Muscle layer of duodenum (tissue), 2 donors: Measurements from ENCODE around the gene SPG11.
"Not testable (repeated sequence)": the region's sequence is repeated elsewhere in the genome, so short reads cannot be mapped to it uniquely, and the experiment has no call there.

Source experiments
- H3K27ac ChIP-seq: one replicate; pipeline ENCODE4 v1.7.0; 2013; ENCODE audit warnings: mild to moderate bottlenecking, low read length
- H3K27me3 ChIP-seq: one replicate; pipeline ENCODE4 v1.7.0; 2013; ENCODE audit warnings: low read depth, mild to moderate bottlenecking, control low read depth, low read length
- H3K36me3 ChIP-seq, 2 donors: one replicate each; pipeline ENCODE4 v1.7.0; 2013; ENCODE audit warnings: low read length in 2 of 2, control low read depth in 1 of 2, mild to moderate bottlenecking in 1 of 2; ENCODE audit not compliant: insufficient read depth in 2 of 2, control insufficient read depth in 1 of 2
- H3K4me1 ChIP-seq, 2 donors: one replicate each; pipeline ENCODE4 v1.7.0; 2013; ENCODE audit warnings: low read length in 2 of 2, mild to moderate bottlenecking in 2 of 2, control low read depth in 1 of 2, moderate library complexity in 1 of 2; ENCODE audit not compliant: insufficient read depth in 2 of 2, control insufficient read depth in 1 of 2
- H3K4me3 ChIP-seq, 2 donors: one replicate each; pipeline ENCODE4 v1.7.0; 2013; ENCODE audit warnings: low read length in 2 of 2, low read depth in 1 of 2, mild to moderate bottlenecking in 1 of 2
- H3K9me3 ChIP-seq, 2 donors: one replicate each; pipeline ENCODE4 v1.7.0; 2013; ENCODE audit warnings: low read length in 2 of 2, control low read depth in 1 of 2, mild to moderate bottlenecking in 1 of 2; ENCODE audit not compliant: control insufficient read depth in 1 of 2
- donor health status: healthy.

Gene SPG11

DNA sequence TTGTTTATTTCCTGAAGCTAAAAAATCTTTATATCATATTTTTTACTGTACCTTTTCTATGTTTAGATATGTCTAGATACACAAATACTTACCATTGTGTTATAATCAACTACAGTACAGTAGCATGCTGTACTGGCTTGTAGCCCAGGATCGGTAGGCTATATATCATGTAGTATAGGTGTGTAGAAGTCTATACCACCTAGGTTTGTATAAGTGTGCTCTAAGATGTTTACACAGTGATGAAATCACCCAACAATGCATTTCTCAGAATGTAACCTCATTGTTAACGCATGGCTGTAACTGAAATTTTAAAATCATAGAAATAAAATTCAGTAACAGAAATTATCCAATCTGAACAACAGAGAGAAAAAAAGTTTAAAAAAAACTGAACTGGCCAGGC lies 83.4 kb downstream of the SPG11 start:
- Histone ChIP-seq H3K4me3 (no peak overlapping the region), H3K4me1 (no peaks in the 10 kb centered on the region), H3K36me3 (peaks cover 21 to 36% of the 10 kb centered on the region in 2 donors), H3K9me3 (no peaks in the 10 kb centered on the region), H3K27ac (no peak overlapping the region), H3K27me3 (no peaks in the 10 kb centered on the region)

DNA sequence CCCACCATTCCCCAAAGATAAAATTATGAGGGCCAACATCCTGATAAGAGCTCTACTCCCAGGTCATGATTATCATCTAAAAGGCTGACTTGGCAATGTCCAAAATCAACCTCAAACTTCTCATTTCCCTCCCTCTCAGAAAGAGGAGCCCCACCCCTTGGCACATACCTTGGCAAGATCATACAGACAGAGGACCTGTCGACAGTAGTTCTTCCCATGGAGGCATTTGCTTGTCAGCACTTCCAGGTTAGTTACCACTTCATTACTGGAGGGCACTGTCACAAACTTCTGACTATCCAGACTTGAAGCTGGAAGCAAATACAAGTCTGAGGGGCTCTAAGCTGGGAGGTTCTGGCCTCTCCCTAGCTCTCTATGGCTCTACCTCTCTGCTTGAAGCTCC lies 88.7 kb downstream of the SPG11 start:
- H3K27me3 ChIP-seq = no peaks in the 10 kb centered on the region
- H3K27ac ChIP-seq = no peak overlapping the region
- no peak overlapping the region for H3K4me3 ChIP-seq
- no peaks in the 10 kb centered on the region for H3K9me3 ChIP-seq
- H3K36me3 ChIP-seq = peaks cover 27 to 36% of the 10 kb centered on the region in 2 donors
- no peaks in the 10 kb centered on the region for H3K4me1 ChIP-seq

- Histone ChIP-seq H3K4me3 (no peak overlapping the region), H3K27me3 (no peaks in the 10 kb centered on the region), H3K36me3 (peaks cover 31 to 36% of the 10 kb centered on the region in 2 donors), H3K27ac (no peak overlapping the region), H3K4me1 (no peaks in the 10 kb centered on the region), H3K9me3 (no peaks in the 10 kb centered on the region)
These were observed 90.1 kb downstream of the SPG11 start for GRCh38 chr15:44573386-44573785.

GRCh38 chr15:44570361-44570760 lies 93.1 kb downstream of the SPG11 start:
- Histone ChIP-seq H3K4me3 (no peak overlapping the region), H3K27me3 (no peaks in the 10 kb centered on the region), H3K4me1 (no peaks in the 10 kb centered on the region), H3K36me3 (peaks cover 48 to 54% of the 10 kb centered on the region in 2 donors), H3K27ac (no peak overlapping the region), H3K9me3 (peaks cover 0 to 3% of the 10 kb centered on the region in 2 donors)

GRCh38 chr15:44569316-44569715 lies 94.1 kb downstream of the SPG11 start:
- Histone ChIP-seq H3K4me3 (no peak overlapping the region), H3K9me3 (peaks cover 0 to 4% of the 10 kb centered on the region in 2 donors), H3K27ac (no peak overlapping the region), H3K4me1 (no peaks in the 10 kb centered on the region), H3K36me3 (peaks cover 56 to 58% of the 10 kb centered on the region in 2 donors), H3K27me3 (no peaks in the 10 kb centered on the region)

GRCh38 chr15:44568338-44568737 lies 95.1 kb downstream of the SPG11 start:
- Histone ChIP-seq H3K27ac (no peak overlapping the region), H3K36me3 (peaks cover 59 to 63% of the 10 kb centered on the region in 2 donors)

DNA sequence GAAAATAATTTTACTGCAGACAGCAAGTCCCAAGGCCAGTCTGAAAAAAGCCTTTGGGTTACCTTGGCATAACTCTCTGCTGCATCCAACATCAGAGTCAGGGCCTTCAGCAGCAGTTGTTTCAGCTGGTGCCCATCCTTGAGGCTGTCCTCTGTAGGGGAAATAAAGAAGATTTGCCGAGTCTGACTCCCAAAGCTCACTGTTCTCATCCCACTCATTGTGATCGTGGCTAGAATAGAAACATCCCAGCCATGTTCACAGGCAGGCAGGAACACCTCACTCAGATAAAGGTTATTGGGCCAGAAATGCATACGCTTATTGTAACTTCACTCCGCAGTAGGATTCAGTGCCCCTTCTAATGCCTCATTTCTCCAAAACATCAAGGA lies 97.3 kb downstream of the SPG11 start:
- Histone ChIP-seq H3K27ac (no peak overlapping the region), H3K9me3 (peaks cover 0 to 4% of the 10 kb centered on the region in 2 donors), H3K36me3 (peaks cover 63 to 71% of the 10 kb centered on the region in 2 donors), H3K4me1 (no peaks in the 10 kb centered on the region), H3K4me3 (no peak overlapping the region), H3K27me3 (no peaks in the 10 kb centered on the region)

More at GRCh38 chr15:44568338-44568737, 95.1 kb downstream of the SPG11 start:
- no peaks in the 10 kb centered on the region for H3K27me3 ChIP-seq
- peaks cover 0 to 4% of the 10 kb centered on the region in 2 donors for H3K9me3 ChIP-seq
- H3K4me1 ChIP-seq = no peaks in the 10 kb centered on the region
- H3K4me3 ChIP-seq = no peak overlapping the region

DNA sequence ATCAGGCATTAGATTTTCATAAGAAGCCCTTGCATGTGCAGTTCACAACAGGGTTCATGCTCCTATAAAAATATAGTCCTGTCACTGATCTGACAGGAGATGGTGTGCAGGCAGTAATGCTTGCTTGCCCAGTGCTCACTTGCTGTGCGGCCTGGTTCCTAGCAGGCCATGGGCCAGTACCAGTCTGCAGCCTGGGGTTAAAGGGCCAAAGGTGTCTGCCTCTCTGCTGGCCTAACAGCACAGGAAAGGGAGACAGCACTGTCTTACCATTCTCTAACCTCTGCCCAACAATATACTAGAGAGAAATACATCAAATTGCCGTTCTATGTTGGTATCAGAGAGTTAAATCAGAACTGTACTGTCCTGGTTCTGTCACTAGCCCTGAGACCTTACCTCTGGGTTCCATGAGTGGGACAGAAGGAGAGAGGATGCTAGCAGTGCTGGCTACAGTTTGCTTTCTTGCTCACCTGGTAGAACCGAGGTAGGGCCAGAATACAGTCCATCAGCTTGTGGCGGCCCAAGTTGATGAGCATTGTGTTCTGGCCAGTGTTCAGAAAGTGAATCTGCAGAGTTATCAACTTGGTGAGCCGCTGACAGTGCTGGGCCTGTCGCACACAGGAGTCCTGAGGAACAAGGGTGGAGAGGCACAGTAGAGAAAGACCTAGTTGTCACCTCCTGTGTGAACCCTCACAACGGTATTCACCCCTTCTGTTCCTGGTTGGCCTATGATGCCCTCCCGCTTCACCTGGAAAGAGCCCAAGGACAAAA lies 97.9 kb downstream of the SPG11 start:
- H3K4me1 ChIP-seq = no peaks in the 10 kb centered on the region
- no peak overlapping the region for H3K27ac ChIP-seq
- peaks cover 63 to 71% of the 10 kb centered on the region in 2 donors for H3K36me3 ChIP-seq
- H3K27me3 ChIP-seq = no peaks in the 10 kb centered on the region
- H3K9me3 ChIP-seq = peaks cover 0 to 4% of the 10 kb centered on the region in 2 donors
- peak overlapping the region in 1 of 2 donors; percentile 11 for H3K4me3 ChIP-seq

DNA sequence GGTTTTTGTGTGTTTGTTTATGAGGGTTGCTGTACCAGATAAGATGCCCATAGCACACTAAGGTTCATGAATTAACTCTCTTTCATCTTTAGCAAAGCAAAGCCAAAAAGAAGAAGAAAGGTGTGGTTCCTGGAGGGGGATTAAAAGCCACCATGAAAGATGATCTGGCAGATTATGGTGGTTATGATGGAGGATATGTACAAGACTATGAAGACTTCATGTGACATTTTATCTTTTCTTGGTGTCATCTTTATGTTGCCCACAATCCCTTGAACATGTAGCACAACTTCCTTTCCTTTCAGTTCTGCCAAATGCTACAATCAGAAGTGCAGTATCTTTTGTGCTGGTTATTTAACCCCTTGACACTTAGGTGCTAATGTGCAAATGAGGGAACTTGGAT lies 102.5 kb downstream of the SPG11 start:
- H3K27me3 ChIP-seq, H3K4me3 ChIP-seq, H3K27ac ChIP-seq, H3K4me1 ChIP-seq, H3K9me3 ChIP-seq: not testable (repeated sequence)
- H3K36me3 ChIP-seq = peaks cover 67 to 88% of the 10 kb centered on the region in 2 donors

DNA sequence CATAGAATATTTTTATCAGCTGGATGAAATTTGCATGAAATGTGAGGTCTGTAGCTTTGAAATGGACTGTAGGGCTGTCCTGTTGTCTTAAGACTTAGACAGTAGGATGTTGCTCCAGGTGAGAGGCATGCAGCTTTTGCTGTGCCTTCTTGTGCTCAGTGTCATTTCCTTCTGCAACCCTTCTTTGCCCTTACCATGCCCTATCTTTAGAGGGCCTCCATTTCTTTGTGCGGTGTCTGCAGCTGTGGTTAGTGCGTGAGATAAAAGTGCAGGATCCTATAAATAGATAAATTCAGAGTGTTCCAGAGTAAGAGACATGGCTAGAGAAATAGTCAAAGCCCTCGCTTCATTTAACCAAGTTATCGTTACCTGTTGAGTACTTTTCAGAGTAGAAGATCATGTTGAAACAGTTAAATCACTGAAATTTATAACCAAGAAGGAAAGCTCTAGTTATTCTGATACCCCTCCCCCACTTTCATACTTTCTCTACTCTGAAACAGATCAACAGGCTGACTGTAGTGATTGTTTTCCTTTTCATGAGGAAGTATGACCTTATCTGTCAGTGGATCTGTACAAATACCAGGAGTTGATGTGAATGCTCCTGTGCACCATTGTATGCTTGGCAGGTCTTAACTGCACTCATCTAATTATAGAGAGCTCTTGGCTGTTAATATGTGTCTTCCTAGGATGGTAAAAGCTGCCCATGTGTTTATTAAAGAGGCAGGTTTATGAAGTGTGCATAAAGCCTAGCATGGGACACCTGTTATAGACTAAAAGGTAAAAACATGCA lies 108.3 kb downstream of the SPG11 start:
- no peaks in the 10 kb centered on the region for H3K9me3 ChIP-seq
- H3K4me3 ChIP-seq = no peak overlapping the region
- H3K36me3 ChIP-seq = peaks cover 43 to 67% of the 10 kb centered on the region in 2 donors
- no peaks in the 10 kb centered on the region for H3K27me3 ChIP-seq
- no peaks in the 10 kb centered on the region for H3K4me1 ChIP-seq
- H3K27ac ChIP-seq = no peak overlapping the region

GRCh38 chr15:44550734-44551133 lies 112.7 kb downstream of the SPG11 start:
- no peak overlapping the region for H3K27ac ChIP-seq
- peaks cover 0 to 13% of the 10 kb centered on the region in 2 donors for H3K4me1 ChIP-seq
- H3K4me3 ChIP-seq = no peak overlapping the region
- no peaks in the 10 kb centered on the region for H3K9me3 ChIP-seq
- H3K36me3 ChIP-seq = peaks cover 24 to 33% of the 10 kb centered on the region in 2 donors
- H3K27me3 ChIP-seq = no peaks in the 10 kb centered on the region
